ENCODE measurements around the gene SCYL3.
A peak's percentile ranks its signal among the peaks of the same experiment; 100 is the strongest.
"Not testable (repeated sequence)": the region's sequence is repeated elsewhere in the genome, so short reads cannot be mapped to it uniquely, and the experiment has no call there.

The SCYL3 gene

GRCh38 chr1:169893645-169894423 is at the start of gene SCYL3:
Gene SCYL3 (minus strand): TSS chr1:169893896. CDS start chr1:169888840, 5,056 bp downstream.
- peak; percentile 69 for DNase-seq (ENCODE audit: low read depth, low spot score)

GRCh38 chr1:169941982-169942830 is 48.5 kb upstream of the SCYL3 start:
- DNase-seq (ENCODE audit: low read depth, low spot score) = no peak

GRCh38 chr1:169933984-169934725 is 40.5 kb upstream of the SCYL3 start:
- no peak for DNase-seq (ENCODE audit: low read depth, low spot score)

GRCh38 chr1:169931795-169932231 is 38.1 kb upstream of the SCYL3 start:
- DNase-seq (ENCODE audit: low read depth, low spot score) = no peak

GRCh38 chr1:169929210-169929526 is 35.5 kb upstream of the SCYL3 start:
- DNase-seq (ENCODE audit: low read depth, low spot score) = no peak

GRCh38 chr1:169928438-169929209 is 34.9 kb upstream of the SCYL3 start:
- DNase-seq (ENCODE audit: low read depth, low spot score) = no peak

GRCh38 chr1:169925505-169926482 is 32.1 kb upstream of the SCYL3 start:
- DNase-seq (ENCODE audit: low read depth, low spot score) = no peak

GRCh38 chr1:169924829-169925228 is 31.1 kb upstream of the SCYL3 start:
- no peak for DNase-seq (ENCODE audit: low read depth, low spot score)

- no peak for DNase-seq (ENCODE audit: low read depth, low spot score)
Measured at GRCh38 chr1:169924063-169924462, 30.4 kb upstream of the SCYL3 start.

- DNase-seq (ENCODE audit: low read depth, low spot score) = no peak
Measured at GRCh38 chr1:169921080-169921479, 27.4 kb upstream of the SCYL3 start.

- no peak for DNase-seq (ENCODE audit: low read depth, low spot score)
Measured at GRCh38 chr1:169918927-169919326, 25.2 kb upstream of the SCYL3 start.

- not testable (repeated sequence) for DNase-seq (ENCODE audit: low read depth, low spot score)
Measured at GRCh38 chr1:169918220-169918619, 24.5 kb upstream of the SCYL3 start.

GRCh38 chr1:169915150-169915549 is 21.5 kb upstream of the SCYL3 start:
- no peak for DNase-seq (ENCODE audit: low read depth, low spot score)

GRCh38 chr1:169914531-169914930 is 20.8 kb upstream of the SCYL3 start:
- DNase-seq (ENCODE audit: low read depth, low spot score) = no peak

- DNase-seq (ENCODE audit: low read depth, low spot score) = no peak
Measured at GRCh38 chr1:169909499-169909898, 15.8 kb upstream of the SCYL3 start.

- no peak for DNase-seq (ENCODE audit: low read depth, low spot score)
Measured at GRCh38 chr1:169906938-169907337, 13.2 kb upstream of the SCYL3 start.

- DNase-seq (ENCODE audit: low read depth, low spot score) = no peak
Measured at GRCh38 chr1:169904834-169905233, 11.1 kb upstream of the SCYL3 start.

- DNase-seq (ENCODE audit: low read depth, low spot score) = no peak
Measured at GRCh38 chr1:169902751-169903150, 9.1 kb upstream of the SCYL3 start.

- DNase-seq (ENCODE audit: low read depth, low spot score) = no peak
Measured at GRCh38 chr1:169901115-169901514, 7.4 kb upstream of the SCYL3 start.

- no peak for DNase-seq (ENCODE audit: low read depth, low spot score)
Measured at GRCh38 chr1:169900571-169900970, 6.9 kb upstream of the SCYL3 start.
